ENCODE data around the gene HOXC9.

DNA sequence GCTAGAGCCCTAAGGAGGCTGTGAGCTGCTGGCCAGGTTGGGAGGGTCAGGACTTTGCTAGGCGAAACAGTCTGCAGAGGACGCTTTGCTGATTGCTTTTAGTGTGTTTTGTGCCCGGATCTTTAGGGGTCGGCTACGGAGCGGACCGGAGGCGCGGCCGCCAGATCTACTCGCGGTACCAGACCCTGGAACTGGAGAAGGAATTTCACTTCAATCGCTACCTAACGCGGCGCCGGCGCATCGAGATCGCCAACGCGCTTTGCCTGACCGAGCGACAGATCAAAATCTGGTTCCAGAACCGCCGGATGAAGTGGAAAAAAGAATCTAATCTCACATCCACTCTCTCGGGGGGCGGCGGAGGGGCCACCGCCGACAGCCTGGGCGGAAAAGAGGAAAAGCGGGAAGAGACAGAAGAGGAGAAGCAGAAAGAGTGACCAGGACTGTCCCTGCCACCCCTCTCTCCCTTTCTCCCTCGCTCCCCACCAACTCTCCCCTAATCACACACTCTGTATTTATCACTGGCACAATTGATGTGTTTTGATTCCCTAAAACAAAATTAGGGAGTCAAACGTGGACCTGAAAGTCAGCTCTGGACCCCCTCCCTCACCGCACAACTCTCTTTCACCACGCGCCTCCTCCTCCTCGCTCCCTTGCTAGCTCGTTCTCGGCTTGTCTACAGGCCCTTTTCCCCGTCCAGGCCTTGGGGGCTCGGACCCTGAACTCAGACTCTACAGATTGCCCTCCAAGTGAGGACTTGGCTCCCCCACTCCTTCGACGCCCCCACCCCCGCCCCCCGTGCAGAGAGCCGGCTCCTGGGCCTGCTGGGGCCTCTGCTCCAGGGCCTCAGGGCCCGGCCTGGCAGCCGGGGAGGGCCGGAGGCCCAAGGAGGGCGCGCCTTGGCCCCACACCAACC is 29.8 kb downstream of the HOXC9 start:
- TF ChIP-seq, protein P1, sequence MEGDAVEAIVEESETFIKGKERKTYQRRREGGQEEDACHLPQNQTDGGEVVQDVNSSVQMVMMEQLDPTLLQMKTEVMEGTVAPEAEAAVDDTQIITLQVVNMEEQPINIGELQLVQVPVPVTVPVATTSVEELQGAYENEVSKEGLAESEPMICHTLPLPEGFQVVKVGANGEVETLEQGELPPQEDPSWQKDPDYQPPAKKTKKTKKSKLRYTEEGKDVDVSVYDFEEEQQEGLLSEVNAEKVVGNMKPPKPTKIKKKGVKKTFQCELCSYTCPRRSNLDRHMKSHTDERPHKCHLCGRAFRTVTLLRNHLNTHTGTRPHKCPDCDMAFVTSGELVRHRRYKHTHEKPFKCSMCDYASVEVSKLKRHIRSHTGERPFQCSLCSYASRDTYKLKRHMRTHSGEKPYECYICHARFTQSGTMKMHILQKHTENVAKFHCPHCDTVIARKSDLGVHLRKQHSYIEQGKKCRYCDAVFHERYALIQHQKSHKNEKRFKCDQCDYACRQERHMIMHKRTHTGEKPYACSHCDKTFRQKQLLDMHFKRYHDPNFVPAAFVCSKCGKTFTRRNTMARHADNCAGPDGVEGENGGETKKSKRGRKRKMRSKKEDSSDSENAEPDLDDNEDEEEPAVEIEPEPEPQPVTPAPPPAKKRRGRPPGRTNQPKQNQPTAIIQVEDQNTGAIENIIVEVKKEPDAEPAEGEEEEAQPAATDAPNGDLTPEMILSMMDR (IDR thresholded peaks at IDR 0.05) = no peak
- TF ChIP-seq POLR2A (IDR thresholded peaks at IDR 0.05) = no peak
